Measurements from ENCODE around the gene LZTS3. TPM values are rescaled to one million over a fixed set of nuclear protein-coding genes. Genes with fewer than 3 reads are reported as not detected.

LZTS3 gene
- total RNA-seq, 5 donors from 2014 or later (not counting 1 experiment from before 2014, with no cell fraction given), result 14.4 to 19.6 (median 15.3) TPM

DNA sequence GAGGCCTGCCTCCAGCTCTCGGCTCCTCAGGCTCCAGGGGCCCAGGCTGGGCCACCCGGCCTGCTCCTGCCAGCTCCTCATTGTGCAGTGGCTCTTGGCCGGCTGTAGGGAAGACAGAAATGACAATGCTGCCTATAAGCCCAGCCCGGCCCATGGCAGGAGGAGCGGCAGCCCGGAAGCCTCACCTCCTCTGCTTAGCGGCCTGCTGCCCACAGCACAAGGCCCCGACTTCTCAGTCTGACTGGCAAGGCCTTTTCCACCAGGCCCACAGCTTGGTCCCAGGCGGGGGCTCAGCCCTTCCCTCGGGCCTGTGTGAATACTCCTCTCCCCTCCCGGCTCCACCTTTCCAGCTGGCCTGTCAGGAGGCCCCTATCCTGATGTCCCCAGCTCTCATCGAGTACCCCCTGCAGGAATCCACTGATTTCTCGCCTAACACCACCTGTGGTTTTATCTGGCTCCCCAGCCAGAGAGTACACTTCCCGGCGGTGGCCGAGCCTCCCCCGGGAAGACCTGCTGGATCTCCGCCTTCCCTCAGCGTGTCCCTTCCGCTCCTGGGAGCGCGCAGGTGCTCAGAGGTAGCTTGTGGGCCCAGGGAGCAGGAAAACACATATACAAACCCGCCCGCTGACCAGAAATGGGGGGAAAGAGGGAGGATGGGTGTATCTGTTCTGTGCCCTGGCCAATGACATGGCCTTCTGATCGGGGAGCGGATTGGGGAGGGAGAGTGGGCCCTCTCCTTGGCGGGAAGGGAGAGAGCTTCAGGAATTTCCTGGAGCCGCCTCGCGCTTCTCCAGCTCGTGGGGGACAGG, 30.2 kb upstream of the LZTS3 start:
- DNase-seq (peak in 14 of 35 experiments; percentile 8 to 42 (median 17)), ATAC-seq (replicated peaks in 1 of 4) (peak in 3 of 4 experiments; percentile 2 to 34 (median 15))
- H3K4me1 ChIP-seq (ENCODE audit: control insufficient read depth in 1 of 2, extremely low read depth in 1 of 2, insufficient read depth in 2 of 2, low read length in 2 of 2), result peaks cover 2 to 28% of the 10 kb centered on the region in 2 experiments
- peak overlapping the region; percentile 82 to 97 for H3K4me3 ChIP-seq (ENCODE audit: control insufficient read depth in 1 of 2, extremely low read depth in 1 of 2, low read length in 1 of 2)
- no peaks in the 10 kb centered on the region for H3K9me3 Mint-ChIP-seq
- peak overlapping the region; percentile 91 to 97 (median 95) for H3K4me3 Mint-ChIP-seq
- H3K27ac ChIP-seq (ENCODE audit: low read length), result peak overlapping the region; percentile 58
- no peaks in the 10 kb centered on the region for H3K27me3 Mint-ChIP-seq
- peak overlapping the region; percentile 96 to 98 for H3K27ac Mint-ChIP-seq
- ChIA-PET POLR2A (no interaction called here), CTCF (interaction anchor here in 1 of 2 donors (0.7 kb wide), 1 partner anchor 86 kb away, joined by 3 read pairs; no protein-coding TSS in a partner anchor)
- 7% methylated on average over 18 of the region's 31 CpGs for WGBS (ENCODE audit: insufficient coverage)
- H3K9me3 ChIP-seq, result no peaks in the 10 kb centered on the region
- peaks cover 13 to 28% of the 10 kb centered on the region in 2 donors for H3K36me3 ChIP-seq (ENCODE audit: control insufficient read depth in 2 of 2, extremely low read depth in 1 of 2, insufficient read depth in 1 of 2, low read length in 1 of 2)
- H3K4me1 Mint-ChIP-seq, result peaks cover 17 to 24% (median 17%) of the 10 kb centered on the region in 3 donors
- peaks cover 19% of the 10 kb centered on the region for H3K36me3 Mint-ChIP-seq
- peaks cover 0 to 4% of the 10 kb centered on the region in 2 experiments for H3K27me3 ChIP-seq (replicated peaks in 1 of 2; ENCODE audit: control insufficient read depth in 2 of 2, extremely low read depth in 1 of 2, insufficient read depth in 2 of 2, low read length in 1 of 2)

DNA sequence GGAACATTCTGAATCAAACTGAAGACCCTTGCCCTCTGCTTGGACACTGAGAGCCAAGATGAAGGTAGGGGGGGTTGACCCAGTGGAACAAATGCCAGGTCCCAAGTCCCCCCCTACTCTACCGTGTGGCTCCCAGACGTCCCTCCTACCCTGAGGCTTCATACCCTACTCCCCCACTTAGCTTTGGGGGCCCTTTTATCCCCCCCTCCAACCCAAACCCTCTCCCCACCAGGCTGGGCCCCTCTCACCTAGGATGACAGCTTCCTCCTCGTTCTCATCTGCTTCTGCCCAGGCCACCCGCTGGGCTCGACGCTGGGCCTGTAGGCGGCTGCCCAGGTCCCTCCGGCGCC, 29.6 kb upstream of the LZTS3 start:
- ChIA-PET POLR2A (no interaction called here), CTCF (interaction anchor here in 1 of 2 donors (0.7 kb wide), 1 partner anchor 86 kb away, joined by 3 read pairs; no protein-coding TSS in a partner anchor)
- 41% methylated on average over 9 of the region's 9 CpGs for WGBS (ENCODE audit: insufficient coverage)

DNA sequence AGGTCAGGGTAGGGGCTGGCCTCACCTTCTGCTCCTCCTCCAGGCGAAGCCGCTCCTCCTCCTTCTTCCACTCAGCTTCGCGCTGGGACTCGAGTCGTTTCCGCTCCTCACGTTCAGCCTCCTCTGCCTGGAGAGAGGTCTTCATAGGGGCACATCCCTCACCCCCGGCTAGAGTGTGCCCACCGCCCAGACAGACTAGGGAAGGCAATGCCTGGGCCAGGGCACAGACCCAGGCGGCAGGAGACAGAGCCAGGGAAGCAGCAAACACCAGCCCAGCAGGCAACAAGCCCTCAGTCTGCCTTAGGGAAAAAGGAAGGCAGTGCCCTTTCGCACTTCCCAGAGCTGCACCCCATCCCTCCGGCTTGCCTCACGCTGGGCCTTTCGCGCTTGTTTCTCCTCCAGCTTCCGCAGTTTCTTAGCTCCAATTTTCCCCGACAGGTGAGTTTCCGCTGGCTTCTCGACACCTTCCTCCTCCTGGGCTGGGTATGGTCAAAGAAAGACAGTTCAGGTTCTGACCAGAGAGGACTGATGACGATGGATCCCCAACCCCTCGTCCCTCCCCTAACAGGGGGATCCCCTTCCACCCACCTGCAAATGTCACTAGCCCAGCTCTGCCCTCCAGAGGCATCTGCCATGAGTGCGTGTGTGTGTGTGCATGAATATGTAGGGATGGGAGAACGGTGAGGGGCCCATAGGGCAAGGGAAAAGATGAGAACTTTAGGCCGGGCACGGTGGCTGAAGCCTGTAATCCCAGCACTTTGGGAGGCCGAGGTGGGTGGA, 26.8 kb upstream of the LZTS3 start:
- H3K27ac Mint-ChIP-seq, result no peak overlapping the region
- Histone ChIP-seq H3K4me3 (ENCODE audit: control insufficient read depth in 1 of 2, extremely low read depth in 1 of 2, low read length in 1 of 2) (no peak overlapping the region), H3K27me3 (replicated peaks in 1 of 2; ENCODE audit: control insufficient read depth in 2 of 2, extremely low read depth in 1 of 2, insufficient read depth in 2 of 2, low read length in 1 of 2) (peaks cover 0 to 4% of the 10 kb centered on the region in 2 experiments), H3K4me1 (ENCODE audit: control insufficient read depth in 1 of 2, extremely low read depth in 1 of 2, insufficient read depth in 2 of 2, low read length in 2 of 2) (peaks cover 2 to 26% of the 10 kb centered on the region in 2 experiments), H3K9me3 (no peaks in the 10 kb centered on the region), H3K27ac (ENCODE audit: low read length) (no peak overlapping the region), H3K36me3 (ENCODE audit: control insufficient read depth in 2 of 2, extremely low read depth in 1 of 2, insufficient read depth in 1 of 2, low read length in 1 of 2) (peaks cover 13 to 50% of the 10 kb centered on the region in 2 donors)
- WGBS (ENCODE audit: insufficient coverage), result 99% methylated on average over 16 of the region's 27 CpGs
- no peaks in the 10 kb centered on the region for H3K9me3 Mint-ChIP-seq
- no peaks in the 10 kb centered on the region for H3K27me3 Mint-ChIP-seq
- ChIA-PET CTCF (no interaction called here), POLR2A (no interaction called here)
- H3K36me3 Mint-ChIP-seq, result peaks cover 34% of the 10 kb centered on the region
- peaks cover 13 to 29% (median 27%) of the 10 kb centered on the region in 3 donors for H3K4me1 Mint-ChIP-seq
- ATAC-seq (replicated peaks in 1 of 4) (no peak), DNase-seq (no peak)
- H3K4me3 Mint-ChIP-seq, result no peak overlapping the region

More for the DNA sequence above, 29.6 kb upstream of the LZTS3 start:
- peaks cover 13 to 22% (median 16%) of the 10 kb centered on the region in 3 donors for H3K4me1 Mint-ChIP-seq
- H3K9me3 ChIP-seq, result no peaks in the 10 kb centered on the region
- H3K4me1 ChIP-seq (ENCODE audit: control insufficient read depth in 1 of 2, extremely low read depth in 1 of 2, insufficient read depth in 2 of 2, low read length in 2 of 2), result peaks cover 2 to 26% of the 10 kb centered on the region in 2 experiments
- H3K9me3 Mint-ChIP-seq, result no peaks in the 10 kb centered on the region
- H3K27ac Mint-ChIP-seq, result peak overlapping the region in 1 of 2 donors; percentile 96
- peak overlapping the region; percentile 58 for H3K27ac ChIP-seq (ENCODE audit: low read length)
- H3K4me3 ChIP-seq (ENCODE audit: control insufficient read depth in 1 of 2, extremely low read depth in 1 of 2, low read length in 1 of 2), result peak overlapping the region in 1 of 2 donors; percentile 82
- H3K36me3 Mint-ChIP-seq, result peaks cover 19% of the 10 kb centered on the region
- DNase-seq, result peak in 1 of 35 experiments; percentile 15
- peak overlapping the region; percentile 91 to 97 (median 95) for H3K4me3 Mint-ChIP-seq
- ATAC-seq (replicated peaks in 1 of 4), result no peak
- no peaks in the 10 kb centered on the region for H3K27me3 Mint-ChIP-seq
- peaks cover 0 to 4% of the 10 kb centered on the region in 2 experiments for H3K27me3 ChIP-seq (replicated peaks in 1 of 2; ENCODE audit: control insufficient read depth in 2 of 2, extremely low read depth in 1 of 2, insufficient read depth in 2 of 2, low read length in 1 of 2)
- H3K36me3 ChIP-seq (ENCODE audit: control insufficient read depth in 2 of 2, extremely low read depth in 1 of 2, insufficient read depth in 1 of 2, low read length in 1 of 2), result peaks cover 13 to 28% of the 10 kb centered on the region in 2 donors

DNA sequence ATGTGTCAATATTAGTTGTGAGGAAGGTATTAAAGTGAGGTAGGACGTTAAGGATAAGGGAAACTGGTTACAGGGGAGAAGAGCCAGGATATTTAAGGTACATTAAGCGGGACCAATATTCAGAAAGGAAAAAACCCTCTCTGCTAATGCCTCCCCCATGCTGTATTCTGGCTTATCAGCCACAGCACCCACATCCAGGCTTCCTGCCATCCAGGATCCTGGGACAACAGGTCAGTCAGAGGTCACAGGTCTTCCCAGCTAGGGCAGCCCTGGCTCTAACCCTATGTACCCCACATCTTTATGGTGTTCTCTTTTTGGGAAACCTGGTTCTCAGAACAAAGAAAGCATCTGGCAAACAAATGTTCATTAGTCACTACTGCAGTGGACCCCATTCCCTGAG, 25.9 kb upstream of the LZTS3 start:
- peaks cover 13 to 60% of the 10 kb centered on the region in 2 donors for H3K36me3 ChIP-seq (ENCODE audit: control insufficient read depth in 2 of 2, extremely low read depth in 1 of 2, insufficient read depth in 1 of 2, low read length in 1 of 2)
- Mint-ChIP-seq H3K9me3 (no peaks in the 10 kb centered on the region), H3K36me3 (peaks cover 35% of the 10 kb centered on the region), H3K4me1 (peaks cover 10 to 28% (median 24%) of the 10 kb centered on the region in 3 donors), H3K27ac (no peak overlapping the region), H3K4me3 (no peak overlapping the region), H3K27me3 (no peaks in the 10 kb centered on the region)
- ChIA-PET POLR2A (no interaction called here), CTCF (no interaction called here)
- peaks cover 0 to 4% of the 10 kb centered on the region in 2 experiments for H3K27me3 ChIP-seq (replicated peaks in 1 of 2; ENCODE audit: control insufficient read depth in 2 of 2, extremely low read depth in 1 of 2, insufficient read depth in 2 of 2, low read length in 1 of 2)
- no peaks in the 10 kb centered on the region for H3K9me3 ChIP-seq
- DNase-seq (no peak), ATAC-seq (replicated peaks in 1 of 4) (no peak)
- 60% methylated on average over 1 of the region's 2 CpGs for WGBS (ENCODE audit: insufficient coverage)
- no peak overlapping the region for H3K27ac ChIP-seq (ENCODE audit: low read length)
- peaks cover 2 to 19% of the 10 kb centered on the region in 2 experiments for H3K4me1 ChIP-seq (ENCODE audit: control insufficient read depth in 1 of 2, extremely low read depth in 1 of 2, insufficient read depth in 2 of 2, low read length in 2 of 2)
- no peak overlapping the region for H3K4me3 ChIP-seq (ENCODE audit: control insufficient read depth in 1 of 2, extremely low read depth in 1 of 2, low read length in 1 of 2)

DNA sequence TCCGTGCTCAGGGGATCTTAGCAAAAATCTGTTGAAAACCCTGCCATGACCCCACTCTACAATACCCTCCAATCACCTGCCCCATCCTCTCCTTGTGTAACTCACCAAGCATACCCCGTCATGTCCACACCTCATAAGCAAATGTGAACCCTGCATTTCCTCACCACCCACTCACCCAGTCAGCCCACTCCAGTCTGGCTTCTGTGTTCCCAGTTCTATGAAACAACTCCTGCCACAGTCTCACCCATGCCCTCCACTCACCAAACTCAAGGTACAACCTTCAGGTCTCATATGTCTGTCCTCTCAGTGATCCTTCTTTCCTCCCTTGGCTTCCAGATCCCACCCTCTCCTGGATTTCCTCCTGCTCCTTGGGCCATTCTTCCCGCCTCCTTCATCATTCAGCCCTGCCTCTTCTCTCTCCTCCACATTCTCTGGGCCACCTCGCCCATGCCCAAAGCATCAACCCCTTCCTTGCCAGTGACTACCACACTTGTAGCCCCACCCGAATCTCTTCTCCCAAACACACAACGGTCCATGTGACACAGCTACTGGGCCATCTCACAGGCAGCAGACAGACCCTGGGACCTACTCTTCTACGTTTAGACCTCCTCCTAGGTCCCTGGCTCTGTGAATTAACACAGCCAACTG, 22.4 kb upstream of the LZTS3 start:
- 91% methylated on average over 7 of the region's 7 CpGs for WGBS (ENCODE audit: insufficient coverage)
- no peaks in the 10 kb centered on the region for H3K9me3 Mint-ChIP-seq
- ATAC-seq (replicated peaks in 1 of 4) (no peak), DNase-seq (no peak)
- H3K4me3 ChIP-seq (ENCODE audit: control insufficient read depth in 1 of 2, extremely low read depth in 1 of 2, low read length in 1 of 2), result no peak overlapping the region
- no peaks in the 10 kb centered on the region for H3K27me3 ChIP-seq (replicated peaks in 1 of 2; ENCODE audit: control insufficient read depth in 2 of 2, extremely low read depth in 1 of 2, insufficient read depth in 2 of 2, low read length in 1 of 2)
- H3K27ac Mint-ChIP-seq, result peak overlapping the region; percentile 3 to 69
- no peaks in the 10 kb centered on the region for H3K4me1 ChIP-seq (ENCODE audit: control insufficient read depth in 1 of 2, extremely low read depth in 1 of 2, insufficient read depth in 2 of 2, low read length in 2 of 2)
- peaks cover 20 to 85% of the 10 kb centered on the region in 2 donors for H3K36me3 ChIP-seq (ENCODE audit: control insufficient read depth in 2 of 2, extremely low read depth in 1 of 2, insufficient read depth in 1 of 2, low read length in 1 of 2)
- no peaks in the 10 kb centered on the region for H3K27me3 Mint-ChIP-seq
- peaks cover 56% of the 10 kb centered on the region for H3K36me3 Mint-ChIP-seq
- ChIA-PET POLR2A (no interaction called here), CTCF (no interaction called here)
- H3K4me1 Mint-ChIP-seq, result peaks cover 0 to 24% (median 7%) of the 10 kb centered on the region in 3 donors
- H3K9me3 ChIP-seq, result no peaks in the 10 kb centered on the region
- H3K27ac ChIP-seq (ENCODE audit: low read length), result no peak overlapping the region
- H3K4me3 Mint-ChIP-seq, result no peak overlapping the region

Data from T-cell (primary cell).